Central memory CD4-positive, alpha-beta T cell (primary cell): ENCODE measurements around the gene ITGAE.
A peak's percentile ranks its signal among the peaks of the same experiment; 100 is the strongest.

Source experiments
- DNase-seq: peaks from one replicate; pipeline ENCODE4 v3.0.0; 2022

ITGAE gene

DNA sequence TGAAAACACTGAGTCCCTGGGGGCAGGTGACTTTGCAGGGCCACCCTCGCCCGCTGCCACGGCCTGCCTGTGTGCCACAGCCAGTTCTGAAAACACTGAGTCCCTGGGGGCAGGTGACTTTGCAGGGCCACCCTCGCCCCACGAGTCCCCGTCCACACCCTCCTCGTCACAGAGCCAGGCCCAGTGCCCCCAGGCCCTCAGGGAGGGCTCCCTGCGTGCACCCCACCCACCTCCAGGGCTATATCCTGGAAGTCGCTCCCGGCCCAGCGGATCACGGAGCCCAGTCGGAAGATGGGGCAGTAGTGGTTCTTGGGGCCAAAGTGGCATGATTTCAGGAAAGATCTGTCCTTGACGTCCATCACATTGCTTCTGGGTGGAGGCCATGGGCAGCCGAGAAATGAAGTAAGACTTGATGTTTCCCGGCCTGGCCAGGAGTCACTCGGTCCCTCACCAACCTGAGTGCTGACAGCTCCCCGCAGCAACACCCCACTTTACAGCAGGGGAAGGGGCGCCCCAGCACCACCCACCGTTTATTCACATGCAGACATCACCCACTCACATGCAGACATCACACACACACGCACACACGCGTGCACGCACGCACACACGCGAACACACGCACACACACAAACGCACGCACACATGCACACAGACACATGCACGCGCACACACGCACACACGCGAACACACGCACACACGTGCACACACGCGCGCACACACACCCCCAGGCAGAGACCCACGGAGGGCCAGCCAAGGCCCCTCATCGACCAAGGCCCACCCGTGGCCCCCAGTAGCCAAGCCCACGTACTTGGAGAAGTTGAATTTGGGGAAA is 111.5 kb downstream of the ITGAE start:
- no peak for DNase-seq

DNA sequence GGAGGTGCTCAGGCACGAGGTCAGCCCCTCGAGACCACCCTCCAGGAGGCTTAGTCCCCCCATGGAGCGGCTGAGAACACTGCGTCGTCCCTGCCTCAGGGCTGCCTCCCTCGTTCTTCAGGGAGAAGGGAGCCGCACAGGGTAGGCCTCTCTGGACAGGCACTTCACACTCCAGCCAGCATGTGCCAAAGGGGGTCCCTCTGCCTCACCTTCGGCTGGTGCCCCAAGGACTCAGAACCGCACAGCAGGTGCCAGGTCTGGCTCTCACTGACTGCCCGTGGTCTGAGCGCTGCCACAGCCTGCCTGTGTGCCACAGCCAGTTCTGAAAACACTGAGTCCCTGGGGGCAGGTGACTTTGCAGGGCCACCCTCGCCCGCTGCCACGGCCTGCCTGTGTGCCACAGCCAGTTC is 112.1 kb downstream of the ITGAE start:
- DNase-seq, result no peak

- no peak for DNase-seq
Measured at GRCh38 chr17:3688027-3688553, 112.9 kb downstream of the ITGAE start.

- DNase-seq, result no peak
Measured at GRCh38 chr17:3685174-3685573, 115.8 kb downstream of the ITGAE start.

- DNase-seq, result peak; percentile 48
Measured at GRCh38 chr17:3683054-3683511, 117.9 kb downstream of the ITGAE start.

- DNase-seq, result no peak
Measured at GRCh38 chr17:3682033-3682432, 119.0 kb downstream of the ITGAE start.

DNA sequence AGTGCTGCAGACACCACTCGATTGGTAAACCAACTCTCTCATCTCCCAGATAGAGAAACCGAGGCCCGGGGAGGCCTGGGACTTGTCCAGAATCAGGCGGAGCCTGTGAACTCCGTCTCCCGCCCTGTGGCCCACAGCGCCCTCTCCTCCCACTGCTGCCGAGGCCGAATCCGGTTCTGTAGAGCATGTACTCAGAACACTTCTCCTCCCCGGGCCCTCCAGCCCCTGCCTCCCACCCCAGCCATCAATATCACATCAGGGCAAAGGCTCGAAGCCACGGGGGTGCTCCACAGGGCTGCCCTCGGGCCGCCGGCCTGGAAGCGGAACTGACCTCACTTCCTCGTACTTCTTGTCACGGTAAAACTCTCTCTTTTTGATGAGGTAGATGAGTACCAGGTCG is 119.4 kb downstream of the ITGAE start:
- no peak for DNase-seq

DNA sequence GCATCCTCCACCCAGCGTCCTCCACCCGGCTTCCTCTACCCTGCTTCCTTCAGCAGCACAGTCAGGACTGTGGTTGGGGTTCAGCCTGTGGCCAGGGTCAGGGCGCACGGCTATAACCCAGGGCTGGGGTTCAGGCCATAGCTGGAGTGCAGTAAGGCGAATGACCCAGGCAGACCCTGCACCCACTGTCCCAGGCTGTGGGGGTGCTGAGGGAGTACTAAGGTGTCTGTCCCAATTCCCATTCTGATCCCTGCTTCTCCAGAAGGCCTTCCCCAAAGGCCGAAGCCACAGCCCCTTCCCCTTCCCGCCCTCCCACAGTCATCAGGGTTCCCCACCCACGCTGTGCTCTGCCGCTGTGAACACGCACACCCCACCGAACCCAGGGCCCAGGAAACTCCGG is 119.9 kb downstream of the ITGAE start:
- DNase-seq, result no peak

DNA sequence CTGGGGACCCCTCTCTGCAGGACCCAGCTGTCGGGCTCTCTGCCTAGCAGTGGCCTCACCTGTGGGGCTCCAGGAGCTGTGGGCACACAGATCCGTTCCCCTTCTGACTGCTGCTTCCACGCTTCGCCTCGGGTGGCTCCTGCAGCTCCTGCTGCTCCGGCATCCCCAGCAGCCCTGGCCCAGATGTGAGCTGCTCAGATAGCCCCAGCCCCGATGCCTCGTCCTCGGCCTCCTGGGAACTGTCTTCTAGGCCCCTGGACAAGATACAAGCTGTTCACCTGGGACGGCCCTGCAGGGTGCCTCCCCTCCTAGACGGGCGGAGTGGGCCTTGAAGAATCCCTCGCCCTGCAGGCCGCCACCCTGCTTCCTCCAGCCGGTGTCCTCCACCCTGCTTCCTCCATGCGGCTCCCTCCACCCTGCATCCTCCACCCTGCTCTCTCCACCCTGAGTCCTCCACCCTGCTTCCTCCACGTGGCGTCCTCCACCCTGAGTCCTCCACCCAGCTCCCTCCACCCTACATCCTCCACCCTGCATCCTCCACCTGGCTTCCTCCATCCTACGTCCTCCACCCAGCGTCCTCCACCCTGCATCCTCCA is 121.4 kb downstream of the ITGAE start:
- no peak for DNase-seq

GRCh38 chr17:3678821-3679530 is 122.0 kb downstream of the ITGAE start:
- DNase-seq, result no peak

- no peak for DNase-seq
Measured at GRCh38 chr17:3678095-3678820, 122.7 kb downstream of the ITGAE start.

DNA sequence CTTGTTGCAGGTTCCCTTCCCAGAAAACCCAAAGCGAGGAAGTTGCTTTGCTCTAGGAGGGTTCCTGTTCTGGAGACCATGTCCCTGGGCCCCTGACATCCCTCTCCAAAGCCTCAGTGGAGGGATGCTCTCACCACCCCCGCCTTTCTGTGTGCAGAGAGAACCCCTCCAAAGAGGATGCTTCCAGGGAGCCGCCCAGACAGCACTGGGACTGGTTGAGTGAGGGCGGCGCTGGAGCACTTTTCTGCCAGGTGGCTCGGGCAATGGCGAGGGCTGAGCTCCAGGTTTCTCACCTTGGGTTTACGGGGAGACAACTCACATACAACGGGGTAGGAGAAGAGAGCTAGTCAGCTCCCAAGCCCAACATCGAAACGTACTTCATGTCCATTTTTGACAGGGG is 125.1 kb downstream of the ITGAE start:
- DNase-seq, result no peak

- no peak for DNase-seq
Measured at GRCh38 chr17:3672571-3672970, 128.4 kb downstream of the ITGAE start.

DNA sequence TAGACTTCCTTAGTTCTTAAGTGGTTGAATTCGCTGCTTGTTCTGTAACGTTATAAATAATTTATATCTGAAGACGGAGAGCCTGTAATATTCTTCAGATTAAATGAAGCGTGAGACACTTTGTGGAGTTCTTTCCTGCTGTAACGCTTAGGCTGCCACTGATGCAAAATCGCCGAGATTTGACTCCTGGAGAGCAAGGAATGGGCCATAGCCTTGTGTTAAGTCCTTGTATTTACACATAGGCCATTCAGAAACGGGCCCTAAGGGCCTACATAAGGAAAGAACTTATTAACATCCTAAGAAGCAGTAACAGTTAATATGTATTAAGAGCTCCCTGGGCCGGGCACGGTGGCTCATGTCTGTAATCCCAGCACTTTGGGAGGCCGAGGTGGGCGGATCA is 131.4 kb downstream of the ITGAE start:
- no peak for DNase-seq

GRCh38 chr17:3669085-3669347 is 132.0 kb downstream of the ITGAE start:
- DNase-seq, result no peak

DNA sequence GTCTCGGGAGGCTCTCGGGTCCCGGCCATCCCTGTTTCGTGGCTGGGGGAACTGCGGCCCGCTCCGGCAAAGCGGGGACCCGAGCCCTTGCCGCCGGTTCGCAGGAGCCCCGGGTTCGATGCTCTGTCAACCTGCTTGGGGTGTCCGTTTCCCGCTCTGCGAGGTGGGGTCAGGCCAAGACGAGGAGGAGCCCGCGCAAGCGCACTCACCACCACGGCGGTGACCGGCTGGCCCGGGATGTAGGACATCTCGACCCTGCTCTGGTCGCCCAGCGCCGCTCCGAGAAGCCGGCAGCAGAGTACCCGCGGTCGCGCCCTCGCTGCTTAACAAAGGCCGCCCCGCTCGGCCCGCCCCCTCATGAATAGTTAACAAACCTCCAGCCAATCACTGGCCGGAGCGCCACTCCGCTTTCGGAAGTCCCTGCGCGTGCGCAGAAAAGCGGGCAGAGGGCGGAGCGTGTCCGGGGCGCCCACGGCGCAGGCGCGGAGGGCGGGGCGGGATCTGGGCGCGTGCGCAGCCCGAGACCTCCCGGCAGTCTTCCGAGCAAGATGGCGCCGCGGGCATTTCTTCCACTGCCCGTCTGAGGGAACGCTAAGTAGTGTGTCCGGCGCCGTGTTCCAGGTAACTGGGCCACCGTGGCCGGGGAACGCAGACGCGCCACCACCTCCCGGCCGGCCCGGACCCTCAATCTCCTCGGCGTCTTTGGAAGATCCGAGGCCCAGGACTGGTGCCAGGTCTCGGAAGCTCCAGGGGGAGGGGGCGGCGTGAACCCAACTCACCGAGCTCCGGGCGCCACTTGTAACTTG is 132.5 kb downstream of the ITGAE start, which contains the start of the genes EMC6 and TAX1BP3:
Gene EMC6, plus strand, starts transcription at position 534 of the 806 bp plus-strand sequence. CDS start 335 bp downstream, outside the sequence.
Gene TAX1BP3, minus strand, starts transcription at position 300 of the 806 bp plus-strand sequence. Its CDS starts 52 bp downstream, at position 248.
- DNase-seq, result peak; percentile 99

GRCh38 chr17:3667366-3668278 is 133.4 kb downstream of the ITGAE start:
- DNase-seq, result peak; percentile 3

- no peak for DNase-seq
Measured at GRCh38 chr17:3666516-3666915, 134.5 kb downstream of the ITGAE start.

DNA sequence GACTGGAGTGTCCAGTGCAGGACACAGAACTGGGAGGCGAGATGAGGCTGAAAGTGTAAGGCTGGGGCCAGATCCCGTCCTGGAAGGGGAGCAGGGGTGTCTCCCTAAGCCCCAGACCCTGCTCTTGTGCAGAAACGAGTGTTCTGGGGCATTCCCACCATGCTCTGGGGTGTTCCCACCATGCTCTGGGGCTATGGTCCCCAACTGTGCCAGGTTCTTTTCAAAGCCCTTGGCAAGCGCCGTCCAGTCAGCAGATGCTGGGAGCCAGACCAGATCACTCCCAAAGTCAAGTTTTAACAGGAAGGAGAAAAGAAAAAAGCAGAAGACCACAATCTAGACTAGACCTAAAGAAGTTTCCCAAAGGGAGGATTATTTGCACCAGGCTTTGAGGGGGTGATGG is 135.2 kb downstream of the ITGAE start:
- no peak for DNase-seq
